WERI-Rb-1 (cell line): ENCODE data around the gene JAG2.

Experiments used
- DNase-seq: peaks from one replicate; pipeline ENCODE4 v3.0.0-alpha.2; 2020
- H3K27ac ChIP-seq: fragments of 250-450 bp; sonication (Bioruptor Pico); 2 replicates; pipeline ENCODE4 v1.5.1; 2020; ENCODE audit warnings: mild to moderate bottlenecking, moderate library complexity
- H3K27me3 ChIP-seq: fragments of 250-450 bp; sonication (Bioruptor Pico); 2 replicates; pipeline ENCODE4 v1.5.1; 2021; ENCODE audit warnings: mild to moderate bottlenecking, low read depth, moderate library complexity; ENCODE audit not compliant: insufficient read depth, severe bottlenecking
- H3K36me3 ChIP-seq: fragments of 250-450 bp; sonication (Bioruptor Pico); 2 replicates; pipeline ENCODE4 v1.5.1; 2020; ENCODE audit warnings: mild to moderate bottlenecking, moderate library complexity
- H3K4me3 ChIP-seq: 2 replicates; pipeline ENCODE4 v1.5.1; 2011; ENCODE audit warnings: low read depth, mild to moderate bottlenecking, control low read depth, low read length
- H3K9me3 ChIP-seq: fragments of 250-450 bp; sonication (Bioruptor Pico); 2 replicates; pipeline ENCODE4 v1.5.1; 2021; ENCODE audit warnings: mild to moderate bottlenecking, moderate library complexity; ENCODE audit not compliant: severe bottlenecking
- TF ChIP-seq, protein P1 (sequence below): IDR thresholded peaks from 2 replicates; pipeline ENCODE4 v1.5.1; 2011; ENCODE audit warnings: low read depth, mild to moderate bottlenecking, control low read depth, inconsistent platforms, low read length

JAG2 gene

DNA sequence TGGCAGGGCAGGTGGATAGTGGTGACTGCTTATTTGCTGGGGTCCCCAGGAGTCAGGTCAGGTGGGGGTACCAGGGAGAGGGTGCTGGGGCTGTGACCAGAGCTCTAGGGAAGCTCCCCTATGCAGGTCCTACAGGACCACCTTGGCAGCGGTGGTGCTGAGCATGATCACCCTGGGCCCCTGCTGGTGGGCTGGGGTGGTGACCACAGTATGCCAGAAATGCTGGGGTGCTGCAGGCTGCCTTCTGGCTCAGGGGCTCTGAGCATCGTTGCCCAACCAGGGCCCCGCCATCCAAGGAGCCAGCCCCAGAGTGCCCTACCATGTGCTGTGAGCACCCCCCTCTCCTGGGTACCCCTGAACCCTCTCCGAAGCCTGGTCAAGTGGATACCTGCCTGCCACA lies 30.0 kb upstream of the JAG2 start:
- Histone ChIP-seq H3K27me3 (no peaks in the 10 kb centered on the region), H3K27ac (no peak overlapping the region), H3K36me3 (no peaks in the 10 kb centered on the region), H3K9me3 (no peaks in the 10 kb centered on the region), H3K4me3 (no peak overlapping the region)
- TF ChIP-seq, protein P1, sequence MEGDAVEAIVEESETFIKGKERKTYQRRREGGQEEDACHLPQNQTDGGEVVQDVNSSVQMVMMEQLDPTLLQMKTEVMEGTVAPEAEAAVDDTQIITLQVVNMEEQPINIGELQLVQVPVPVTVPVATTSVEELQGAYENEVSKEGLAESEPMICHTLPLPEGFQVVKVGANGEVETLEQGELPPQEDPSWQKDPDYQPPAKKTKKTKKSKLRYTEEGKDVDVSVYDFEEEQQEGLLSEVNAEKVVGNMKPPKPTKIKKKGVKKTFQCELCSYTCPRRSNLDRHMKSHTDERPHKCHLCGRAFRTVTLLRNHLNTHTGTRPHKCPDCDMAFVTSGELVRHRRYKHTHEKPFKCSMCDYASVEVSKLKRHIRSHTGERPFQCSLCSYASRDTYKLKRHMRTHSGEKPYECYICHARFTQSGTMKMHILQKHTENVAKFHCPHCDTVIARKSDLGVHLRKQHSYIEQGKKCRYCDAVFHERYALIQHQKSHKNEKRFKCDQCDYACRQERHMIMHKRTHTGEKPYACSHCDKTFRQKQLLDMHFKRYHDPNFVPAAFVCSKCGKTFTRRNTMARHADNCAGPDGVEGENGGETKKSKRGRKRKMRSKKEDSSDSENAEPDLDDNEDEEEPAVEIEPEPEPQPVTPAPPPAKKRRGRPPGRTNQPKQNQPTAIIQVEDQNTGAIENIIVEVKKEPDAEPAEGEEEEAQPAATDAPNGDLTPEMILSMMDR, result peak; percentile 43
- DNase-seq, result no peak

DNA sequence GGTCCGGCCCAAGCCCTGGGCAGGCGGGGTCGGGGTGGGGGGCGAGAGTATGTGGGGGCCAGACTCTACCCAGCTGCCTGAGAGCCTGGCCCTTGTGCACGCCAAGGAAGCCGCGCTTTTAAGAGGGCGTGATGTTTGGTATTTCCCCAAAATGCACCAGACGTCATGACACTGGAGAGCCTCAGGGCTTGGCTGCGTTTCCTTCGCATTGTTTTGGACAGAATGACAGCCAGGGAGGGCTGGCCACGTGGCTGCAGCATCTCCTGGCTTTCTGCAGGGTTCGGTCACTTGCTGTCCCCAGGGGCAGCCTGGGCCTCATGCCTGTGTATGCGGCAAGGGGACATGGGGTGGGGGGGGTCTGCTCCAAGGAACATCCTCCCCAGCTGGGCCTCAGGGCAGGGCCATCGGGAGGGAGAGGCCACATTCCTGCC lies 28.6 kb upstream of the JAG2 start:
- Histone ChIP-seq H3K4me3 (no peak overlapping the region), H3K27me3 (no peaks in the 10 kb centered on the region), H3K36me3 (no peaks in the 10 kb centered on the region), H3K9me3 (no peaks in the 10 kb centered on the region), H3K27ac (no peak overlapping the region)
- TF ChIP-seq, protein P1, result no peak
- no peak for DNase-seq

GRCh38 chr14:105196265-105196960 lies 27.8 kb upstream of the JAG2 start:
- TF ChIP-seq, protein P1, result no peak
- Histone ChIP-seq H3K36me3 (no peaks in the 10 kb centered on the region), H3K4me3 (no peak overlapping the region), H3K9me3 (no peaks in the 10 kb centered on the region), H3K27ac (no peak overlapping the region), H3K27me3 (no peaks in the 10 kb centered on the region)
- no peak for DNase-seq

- Histone ChIP-seq H3K27me3 (no peaks in the 10 kb centered on the region), H3K4me3 (no peak overlapping the region)
- TF ChIP-seq, protein P1, result 0 out of 2 replicates have a peak, but pooled peaks have one; percentile 4
Measured at GRCh38 chr14:105195522-105196264, 27.1 kb upstream of the JAG2 start.

GRCh38 chr14:105195051-105195450 lies 26.5 kb upstream of the JAG2 start:
- H3K9me3 ChIP-seq, result no peaks in the 10 kb centered on the region
- H3K27ac ChIP-seq, result no peak overlapping the region
- no peak overlapping the region for H3K4me3 ChIP-seq
- no peak for DNase-seq
- H3K36me3 ChIP-seq, result no peaks in the 10 kb centered on the region
- no peaks in the 10 kb centered on the region for H3K27me3 ChIP-seq
- TF ChIP-seq, protein P1, result no peak

More at GRCh38 chr14:105195522-105196264, 27.1 kb upstream of the JAG2 start:
- no peaks in the 10 kb centered on the region for H3K36me3 ChIP-seq
- H3K9me3 ChIP-seq, result no peaks in the 10 kb centered on the region
- no peak overlapping the region for H3K27ac ChIP-seq
- no peak for DNase-seq
